GM19455 (cell line): ENCODE data around the gene TMEM243.
"Not testable (repeated sequence)": the region's sequence is repeated elsewhere in the genome, so short reads cannot be mapped to it uniquely, and the experiment has no call there.

Experiments used
- ATAC-seq: cut with Tn5 transposase; IDR thresholded peaks from one replicate; pipeline ENCODE4 v1.9.1; 2021; ENCODE audit not compliant: unreplicated experiment

The TMEM243 gene

GRCh38 chr7:87213252-87213651 lies 6.3 kb downstream of the TMEM243 start:
- no peak for ATAC-seq

- ATAC-seq: no peak
These were observed 7.0 kb downstream of the TMEM243 start for GRCh38 chr7:87212498-87212897.

- no peak for ATAC-seq
These were observed 9.0 kb downstream of the TMEM243 start for GRCh38 chr7:87210506-87210905.

GRCh38 chr7:87209295-87209924 lies 10.1 kb downstream of the TMEM243 start:
- ATAC-seq: no peak

- ATAC-seq: no peak
These were observed 13.2 kb downstream of the TMEM243 start for GRCh38 chr7:87206361-87206760.

GRCh38 chr7:87205701-87206100 lies 13.8 kb downstream of the TMEM243 start:
- ATAC-seq: not testable (repeated sequence)

- no peak for ATAC-seq
These were observed 14.6 kb downstream of the TMEM243 start for GRCh38 chr7:87204933-87205332.

GRCh38 chr7:87203929-87204328 lies 15.6 kb downstream of the TMEM243 start:
- not testable (repeated sequence) for ATAC-seq

GRCh38 chr7:87202705-87203104 lies 16.8 kb downstream of the TMEM243 start:
- no peak for ATAC-seq

GRCh38 chr7:87202208-87202607 lies 17.3 kb downstream of the TMEM243 start:
- no peak for ATAC-seq

- ATAC-seq: no peak
These were observed 19.7 kb downstream of the TMEM243 start for GRCh38 chr7:87199700-87200450.

- ATAC-seq: no peak
These were observed 20.3 kb downstream of the TMEM243 start for GRCh38 chr7:87199241-87199640.

- ATAC-seq: no peak
These were observed 25.6 kb downstream of the TMEM243 start for GRCh38 chr7:87193912-87194311.

GRCh38 chr7:87192784-87193487 lies 26.6 kb downstream of the TMEM243 start:
- no peak for ATAC-seq

GRCh38 chr7:87190783-87191182 lies 28.7 kb downstream of the TMEM243 start:
- ATAC-seq: no peak

GRCh38 chr7:87188930-87189329 lies 30.6 kb downstream of the TMEM243 start:
- no peak for ATAC-seq

- no peak for ATAC-seq
These were observed 32.4 kb downstream of the TMEM243 start for GRCh38 chr7:87187120-87187519.

- no peak for ATAC-seq
These were observed 40.4 kb downstream of the TMEM243 start for GRCh38 chr7:87179180-87179579.

GRCh38 chr7:87178320-87178719 lies 41.2 kb downstream of the TMEM243 start:
- ATAC-seq: no peak

GRCh38 chr7:87173471-87173870 lies 46.1 kb downstream of the TMEM243 start:
- ATAC-seq: no peak

GRCh38 chr7:87171282-87171934 lies 48.1 kb downstream of the TMEM243 start:
- no peak for ATAC-seq
